Stimulated activated CD8-positive, alpha-beta memory T cell treated with anti-CD3 and anti-CD28 coated beads, Interleukin-15, amount 100 ng/mL, for 1 hour (primary cell): Measurements from ENCODE around the gene UACA.
"Not testable (repeated sequence)": the region's sequence is repeated elsewhere in the genome, so short reads cannot be mapped to it uniquely, and the experiment has no call there.

Experiments
- DNase-seq: peaks from one replicate; pipeline ENCODE4 v3.0.0-alpha.2; 2020; ENCODE audit warnings: low read depth

UACA gene

DNA sequence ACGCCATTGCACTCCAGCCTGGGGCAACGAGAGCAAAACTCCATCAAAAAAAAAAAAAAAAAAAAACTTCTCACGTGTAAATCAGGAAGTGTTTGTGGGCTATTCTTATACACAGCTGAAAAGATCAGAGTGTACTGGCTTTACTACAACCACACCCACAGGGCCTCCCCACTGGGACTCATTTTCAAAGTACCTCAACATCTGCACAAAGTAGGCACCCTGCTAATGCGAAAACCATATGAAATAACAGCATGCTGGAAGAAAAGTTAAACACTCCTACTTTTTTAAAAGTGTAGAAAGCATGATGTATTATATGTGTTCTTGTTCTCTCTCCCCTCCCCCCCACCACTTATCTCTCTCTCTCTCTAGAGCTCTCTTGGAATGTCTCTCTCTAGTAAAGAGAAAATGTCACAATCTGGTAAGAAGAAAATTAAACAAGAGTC is 11.1 kb downstream of the UACA start:
- no peak for DNase-seq

DNA sequence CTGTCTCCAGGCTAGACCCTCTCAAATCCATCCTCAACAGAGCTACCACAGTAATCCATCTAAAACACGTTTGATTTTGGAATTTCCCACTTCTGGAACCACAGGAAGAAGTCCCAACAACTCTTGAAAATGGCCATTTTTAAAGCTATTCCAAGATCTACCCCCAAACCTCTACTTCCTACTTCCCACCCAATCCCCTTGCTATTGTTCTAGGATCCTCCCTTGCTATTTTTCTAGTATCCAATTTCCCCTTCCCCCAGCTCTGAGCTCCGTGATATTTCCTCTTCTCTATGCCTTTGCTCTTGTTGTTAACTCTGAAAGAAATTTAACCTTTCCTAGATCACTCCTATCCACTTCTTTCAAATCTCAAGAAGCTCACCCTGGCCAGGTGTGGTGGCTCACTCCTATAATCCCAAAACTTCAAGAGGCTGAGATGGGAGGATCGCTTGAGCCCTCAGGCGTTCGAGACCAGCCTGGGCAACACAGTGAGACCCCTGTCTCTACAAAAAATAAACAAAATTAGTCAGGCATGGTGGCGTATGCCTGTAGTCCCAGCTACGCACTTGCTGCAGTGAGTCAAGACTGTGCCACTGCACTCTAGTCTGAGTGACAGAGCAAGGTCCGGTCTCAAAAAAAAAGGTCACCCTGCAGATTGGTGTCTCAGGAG is 13.0 kb downstream of the UACA start:
- no peak for DNase-seq

DNA sequence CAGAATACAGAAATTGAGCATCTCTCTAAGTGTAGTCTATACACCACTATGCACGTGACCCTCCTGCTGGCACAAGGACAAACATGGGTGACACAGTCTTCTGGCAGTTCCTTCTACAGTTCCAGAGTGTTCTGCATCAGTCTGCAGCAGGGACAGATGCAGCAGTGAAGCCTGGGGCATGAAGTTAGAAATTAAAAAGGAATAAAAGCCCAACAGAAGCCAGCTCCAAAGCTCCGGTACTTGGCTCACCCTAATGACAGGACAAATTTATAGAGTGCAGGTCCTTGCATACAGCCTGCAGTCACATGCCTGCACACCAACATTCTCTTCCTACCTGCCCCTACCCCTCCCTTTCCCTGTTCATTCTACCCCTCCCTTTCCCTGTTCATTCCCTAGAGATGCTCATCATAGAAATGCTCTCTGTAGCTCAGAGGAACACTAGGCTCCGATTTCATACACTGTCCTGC is 15.0 kb downstream of the UACA start:
- no peak for DNase-seq

DNA sequence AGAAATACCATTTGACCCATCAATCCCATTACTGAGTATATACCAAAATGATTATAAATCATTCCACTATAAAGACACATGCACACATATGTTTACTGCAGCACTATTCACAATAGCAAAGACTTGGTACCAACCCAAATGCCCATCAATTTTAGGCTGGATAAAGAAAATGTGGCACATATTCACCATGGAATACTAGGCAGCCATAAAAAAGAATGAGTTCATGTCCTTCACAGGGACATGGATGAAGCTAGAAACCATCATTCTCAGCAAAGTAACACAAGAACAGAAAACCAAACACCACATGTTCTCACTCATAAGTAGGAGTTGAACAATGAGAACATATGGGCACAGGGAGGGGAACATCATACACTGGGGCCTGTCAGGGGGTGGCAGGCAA is 16.8 kb downstream of the UACA start:
- not testable (repeated sequence) for DNase-seq

DNA sequence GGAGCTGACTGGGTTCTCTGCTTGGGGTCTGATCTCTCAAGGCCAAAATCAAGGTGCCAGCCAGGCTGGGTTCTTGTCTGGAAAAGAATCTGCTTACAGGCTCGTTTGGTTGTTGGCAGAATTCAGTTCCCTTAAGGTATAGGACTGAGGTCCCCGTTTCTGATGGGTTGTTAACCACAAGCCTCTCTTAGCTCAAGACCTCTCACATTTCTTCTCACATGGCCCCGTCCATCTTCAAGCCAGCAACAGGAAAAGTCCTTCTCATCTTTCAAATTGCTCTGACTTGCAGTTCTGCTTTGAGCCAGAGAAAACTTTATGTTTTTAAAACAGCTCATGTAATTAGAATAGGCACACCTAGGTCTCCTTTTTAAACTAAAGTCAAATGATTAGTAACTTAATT is 20.4 kb downstream of the UACA start:
- DNase-seq: no peak

DNA sequence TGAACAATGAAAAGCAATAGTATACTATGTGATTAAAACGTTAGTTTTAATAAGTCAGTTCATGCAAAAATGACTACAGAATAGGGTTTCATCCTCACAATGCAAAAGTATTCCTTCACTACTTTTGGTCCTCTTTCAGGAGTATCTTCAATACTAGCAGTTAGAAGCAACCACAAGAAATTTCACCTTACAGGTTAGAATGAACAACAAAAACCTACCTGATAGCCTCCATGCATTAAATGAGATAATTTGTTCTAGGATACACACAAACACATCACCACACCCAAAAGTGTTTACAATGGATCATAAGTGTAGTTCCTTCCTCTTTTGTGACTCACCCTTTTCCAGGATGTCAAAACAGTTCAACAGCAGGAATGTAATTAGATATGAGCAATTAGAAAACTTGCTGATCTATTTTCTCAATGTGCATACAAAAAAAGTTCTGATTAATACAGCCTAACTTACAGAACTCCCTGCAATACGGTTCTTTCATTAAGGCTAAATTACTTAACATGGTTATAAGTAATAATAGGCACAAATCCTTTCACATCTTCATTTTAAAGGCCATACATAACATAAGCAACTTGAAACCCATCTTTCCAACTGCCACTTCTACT is 21.6 kb downstream of the UACA start:
- DNase-seq: no peak

DNA sequence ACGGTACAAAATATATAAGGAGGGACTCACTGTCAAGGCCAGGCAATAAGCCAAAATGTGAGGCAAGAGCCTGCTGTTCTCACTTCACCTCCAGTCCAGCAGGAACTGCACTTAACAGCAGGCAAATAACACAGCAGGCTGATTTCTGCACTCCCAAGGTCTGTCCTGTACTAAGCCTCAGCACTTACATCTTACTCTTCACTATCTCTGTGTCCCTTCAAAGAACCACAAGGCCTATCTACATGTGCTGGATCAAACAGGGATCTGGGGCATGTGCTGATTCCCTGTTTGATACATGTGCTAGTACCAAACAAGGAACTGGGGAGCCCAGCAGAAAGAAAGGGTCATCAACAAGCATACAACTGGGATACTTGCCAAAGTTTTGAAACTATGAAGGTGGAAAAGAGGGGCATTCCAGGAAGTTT is 22.2 kb downstream of the UACA start:
- DNase-seq: no peak

DNA sequence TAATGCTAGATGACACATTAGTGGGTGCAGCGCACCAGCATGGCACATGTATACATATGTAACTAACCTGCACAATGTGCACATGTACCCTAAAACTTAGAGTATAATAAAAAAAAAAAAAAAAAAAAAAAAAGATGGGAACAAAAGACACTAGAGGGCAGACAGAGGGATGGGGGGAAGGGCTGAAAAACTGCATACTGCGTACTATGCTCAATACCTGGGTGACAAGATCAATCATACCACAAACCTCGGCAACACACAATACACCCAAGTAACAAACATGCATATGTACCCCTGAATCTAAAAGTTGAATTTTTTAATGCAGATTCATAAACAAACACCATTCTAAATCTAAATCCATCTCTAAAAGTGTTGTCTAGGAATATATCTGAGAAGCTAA is 28.3 kb downstream of the UACA start:
- not testable (repeated sequence) for DNase-seq

DNA sequence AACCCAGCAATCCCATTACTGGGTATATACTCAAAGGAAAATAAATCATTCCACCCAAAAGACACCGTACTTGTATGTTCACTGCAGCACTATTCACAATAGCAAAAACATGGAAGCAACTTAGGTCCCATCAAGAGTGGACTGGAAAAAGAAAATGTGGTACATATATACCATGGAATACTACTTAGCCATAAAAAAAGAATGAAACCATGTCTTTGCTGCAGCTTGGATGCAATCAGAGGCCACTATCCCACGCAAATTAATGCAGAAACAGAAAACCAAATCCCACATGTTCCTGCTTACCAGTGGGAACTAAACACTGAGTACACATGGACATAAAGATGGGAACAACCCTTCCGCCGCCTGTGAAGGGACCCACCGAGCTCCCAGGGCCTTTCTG is 34.2 kb downstream of the UACA start:
- no peak for DNase-seq

DNA sequence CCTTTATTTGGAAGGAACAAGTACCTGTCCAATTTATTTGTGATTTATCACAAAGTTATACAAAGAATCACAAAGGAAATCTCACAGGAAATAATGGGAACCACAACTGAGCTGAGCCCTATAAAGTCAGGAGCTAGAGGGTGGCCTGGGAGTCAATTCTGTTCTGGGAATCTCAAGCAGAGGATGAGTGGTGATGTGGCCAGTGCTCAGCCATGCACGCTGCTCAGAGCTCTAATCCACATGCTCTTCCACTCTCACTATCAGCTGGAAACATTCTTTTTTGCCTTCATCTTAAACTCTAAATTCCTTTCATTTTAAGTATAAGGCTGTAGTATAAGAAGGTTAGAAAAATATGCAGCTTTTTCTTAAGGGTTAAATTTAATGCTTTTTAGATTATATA is 36.6 kb downstream of the UACA start:
- DNase-seq: no peak

DNA sequence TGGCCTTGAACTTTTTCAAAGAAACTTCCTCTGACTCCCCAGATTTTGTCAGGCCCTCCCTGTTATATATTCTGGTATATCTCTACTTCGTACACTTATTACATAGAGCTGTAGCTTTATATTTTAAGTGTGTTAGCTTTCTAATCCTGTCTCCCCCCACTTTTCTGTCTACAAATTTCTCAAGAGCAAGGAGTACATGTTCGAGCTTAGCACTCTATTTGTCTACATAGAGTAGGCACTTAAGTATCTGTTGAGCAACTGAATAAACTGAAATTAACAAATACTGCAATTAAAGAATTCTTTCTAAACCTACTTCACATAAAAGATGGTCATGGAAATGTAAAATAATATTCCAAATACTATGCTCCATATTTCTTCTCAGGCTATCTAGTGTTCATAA is 39.4 kb downstream of the UACA start:
- no peak for DNase-seq

DNA sequence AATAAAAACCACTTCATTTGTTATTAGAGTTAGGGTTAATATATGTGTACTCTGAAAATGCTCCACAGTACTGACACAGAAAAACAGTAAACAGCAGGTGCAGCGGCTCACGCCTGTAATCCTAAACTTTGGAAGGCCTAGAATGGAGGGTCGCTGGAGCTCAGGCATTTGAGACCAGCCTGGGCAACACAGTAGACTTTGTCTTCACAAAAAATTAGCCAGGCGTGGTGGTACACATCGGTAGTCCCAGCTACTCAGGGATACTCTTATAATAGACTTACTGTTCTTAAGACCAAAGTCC is 40.3 kb downstream of the UACA start:
- DNase-seq: no peak

DNA sequence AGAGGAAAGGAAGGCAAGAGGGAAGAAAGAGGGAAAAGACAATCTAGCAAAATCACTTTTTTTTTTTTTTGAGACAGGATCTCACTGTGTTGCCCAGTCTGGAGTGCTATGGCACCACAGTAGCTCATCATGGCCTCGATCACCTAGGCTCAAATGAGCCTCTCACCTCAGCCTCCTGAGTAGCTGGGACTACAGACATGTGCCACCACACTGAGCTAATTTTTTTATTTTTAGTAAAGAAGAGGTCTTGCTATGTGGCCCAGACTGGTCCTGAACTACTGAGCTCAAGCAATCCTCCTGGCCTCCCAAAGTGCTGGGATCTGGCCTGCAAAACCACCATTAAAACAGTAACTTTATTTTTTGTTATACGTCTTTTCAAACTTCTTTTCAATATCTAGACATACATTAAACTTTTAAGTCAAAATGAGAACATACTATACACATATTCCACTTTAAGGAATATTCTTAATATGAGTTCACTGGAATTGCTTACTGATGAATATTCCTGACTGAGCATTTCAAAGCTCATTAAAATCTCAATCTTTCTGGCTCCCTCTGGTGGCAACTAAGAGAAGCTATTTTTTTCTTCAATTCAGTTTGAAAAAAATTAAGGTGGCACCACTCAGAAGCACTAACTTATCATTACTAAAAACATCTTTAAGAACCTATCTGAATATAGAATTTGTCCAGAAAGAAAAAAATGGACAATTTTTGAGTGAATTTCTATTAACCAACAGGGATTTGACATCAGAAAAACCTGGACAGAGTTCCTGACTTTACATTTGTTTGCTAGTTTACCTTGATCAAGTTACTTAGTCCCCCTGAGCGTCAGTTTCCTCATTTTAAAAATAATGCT is 40.9 kb downstream of the UACA start:
- no peak for DNase-seq

DNA sequence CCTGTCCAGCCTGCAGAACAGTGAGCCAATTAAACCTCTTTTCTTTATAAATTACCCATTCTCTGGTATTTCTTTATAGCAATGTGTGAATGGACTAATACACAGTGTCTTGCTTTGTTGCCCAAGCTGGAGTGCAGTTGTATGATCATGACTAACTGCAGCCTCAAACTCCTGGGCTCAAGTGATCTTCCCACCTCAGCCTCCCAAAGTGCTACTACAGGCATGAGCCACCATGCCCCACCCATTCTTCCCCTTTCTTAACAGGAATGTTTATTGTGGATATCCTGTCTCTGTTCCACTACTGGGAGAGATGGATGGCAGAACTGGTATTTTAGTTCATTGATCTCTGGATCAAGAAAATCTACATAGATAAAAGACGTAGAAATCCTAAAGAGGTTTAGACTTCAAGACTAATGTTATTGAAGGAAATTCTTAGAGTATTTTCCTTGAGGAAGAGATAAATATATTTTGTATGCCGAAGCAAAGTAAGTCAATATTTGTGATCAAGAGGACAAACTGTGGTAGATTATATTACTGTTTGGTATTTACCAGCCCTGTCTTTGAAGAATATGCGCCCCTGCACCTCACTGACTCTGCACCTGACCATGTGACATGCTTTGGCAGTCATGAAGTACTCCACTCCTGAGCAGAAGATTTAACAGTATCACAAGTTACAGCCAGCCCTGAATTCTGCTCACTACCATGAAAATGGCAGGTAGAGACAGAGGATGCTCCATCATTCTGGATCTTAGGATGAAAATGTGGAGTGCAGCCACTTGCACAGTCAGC is 42.9 kb downstream of the UACA start:
- no peak for DNase-seq

DNA sequence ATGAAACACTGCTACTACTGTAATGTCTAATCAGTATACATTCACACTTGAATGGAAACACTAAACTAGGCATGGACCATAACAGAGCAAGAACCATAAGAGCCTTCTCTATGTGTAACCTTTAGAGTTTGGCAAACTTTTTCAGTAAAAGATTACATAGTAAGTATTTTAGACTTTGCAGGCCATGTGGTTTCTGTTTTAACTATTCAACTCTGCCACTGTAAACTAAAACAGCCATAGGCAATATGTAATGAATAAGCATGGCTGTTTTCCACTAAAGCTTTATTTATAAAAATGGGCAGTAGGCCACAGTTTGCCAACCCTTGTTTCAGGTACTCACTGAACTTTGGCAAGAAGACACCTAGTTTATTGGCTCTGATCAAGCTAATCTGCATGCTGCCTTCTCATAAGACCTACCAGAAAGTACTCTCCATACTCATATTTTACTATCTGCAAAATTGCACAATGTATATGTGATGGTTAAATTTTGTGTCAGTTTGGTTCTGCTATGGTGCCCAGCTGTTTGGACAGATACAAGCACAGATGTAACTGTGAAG is 46.0 kb downstream of the UACA start:
- no peak for DNase-seq

DNA sequence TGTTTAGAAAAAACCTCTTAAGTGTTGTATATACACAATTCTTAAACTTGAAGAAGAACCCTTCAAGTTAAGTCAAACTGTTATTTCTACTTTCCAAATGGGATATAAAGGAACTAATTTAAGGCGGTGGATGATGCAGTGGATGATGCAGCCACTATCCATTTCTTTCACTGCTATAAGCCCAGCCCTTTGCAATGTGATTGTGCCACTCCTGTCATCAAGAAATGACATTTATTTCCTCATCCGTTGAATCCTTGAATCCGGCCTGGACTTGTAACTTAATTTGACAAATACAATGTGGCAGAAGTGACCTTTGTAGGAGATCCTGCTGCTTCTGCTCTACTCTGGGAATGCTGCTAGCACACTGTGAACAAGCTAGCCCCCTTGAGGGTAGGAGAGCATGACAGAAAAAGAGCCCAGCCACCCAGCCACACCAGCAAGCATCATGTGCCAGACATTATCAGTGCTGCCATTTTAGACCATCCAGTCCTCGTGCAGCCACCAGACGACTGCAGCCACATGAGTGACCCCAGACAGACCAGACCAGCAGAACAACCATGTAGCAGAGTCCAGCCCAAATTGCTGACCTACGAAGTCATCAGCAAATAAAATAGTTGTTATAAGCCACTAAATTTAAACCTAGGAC is 47.4 kb downstream of the UACA start:
- no peak for DNase-seq

DNA sequence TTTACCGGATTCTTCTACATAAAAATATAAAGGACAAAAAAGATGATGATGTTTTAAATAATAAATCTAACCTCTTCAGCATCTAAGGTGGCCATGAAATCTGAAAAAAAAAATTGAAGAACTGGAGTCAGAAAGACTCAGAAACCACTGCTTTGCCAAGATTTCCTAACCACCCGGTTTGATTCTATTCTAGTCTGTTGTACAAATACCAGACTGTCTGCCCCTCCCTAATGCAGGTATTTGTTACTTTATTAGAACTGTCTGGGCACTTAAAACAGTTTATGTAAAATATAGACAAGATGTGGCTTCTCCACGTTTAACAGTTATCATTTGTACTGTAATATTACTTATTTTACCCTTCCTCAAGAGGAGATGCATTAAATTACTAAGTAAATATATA is 48.8 kb downstream of the UACA start:
- no peak for DNase-seq

DNA sequence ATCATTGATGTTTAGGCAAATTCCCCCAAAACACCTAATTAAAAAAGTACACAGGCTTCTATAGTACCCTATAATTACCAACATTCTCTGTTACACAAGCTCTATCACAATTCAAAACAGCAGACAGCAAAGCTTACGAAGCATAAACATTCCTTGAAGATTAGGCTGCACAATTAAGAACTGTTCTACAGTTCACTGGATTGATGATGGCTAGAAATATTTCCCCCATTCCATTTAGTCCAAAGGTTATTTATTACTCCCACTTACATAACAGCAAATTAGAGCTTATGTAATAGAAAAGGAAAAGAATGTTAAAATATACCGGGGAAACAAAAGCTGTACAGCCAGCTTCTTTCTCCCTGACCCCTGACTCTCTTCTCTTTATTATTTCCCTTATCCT is 49.3 kb downstream of the UACA start:
- DNase-seq: no peak

DNA sequence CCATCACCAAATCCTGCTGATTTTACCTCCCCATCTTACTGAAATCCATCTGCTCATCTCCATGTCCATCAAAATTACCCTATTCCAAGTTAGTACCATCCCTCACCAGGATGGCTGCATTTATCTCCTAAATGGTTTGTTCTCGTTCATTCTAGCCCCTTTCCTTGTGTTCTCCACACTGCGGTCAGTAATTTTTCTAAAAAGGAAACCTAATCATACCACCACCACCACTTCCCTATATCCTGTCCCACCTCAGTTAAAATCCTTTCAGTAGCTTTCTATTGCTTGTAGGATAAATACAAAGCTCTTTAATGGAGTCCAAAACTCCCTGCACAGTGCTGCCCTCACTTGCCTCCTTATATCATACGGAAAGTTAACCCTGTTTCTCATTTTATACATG is 51.1 kb downstream of the UACA start:
- DNase-seq: no peak

DNA sequence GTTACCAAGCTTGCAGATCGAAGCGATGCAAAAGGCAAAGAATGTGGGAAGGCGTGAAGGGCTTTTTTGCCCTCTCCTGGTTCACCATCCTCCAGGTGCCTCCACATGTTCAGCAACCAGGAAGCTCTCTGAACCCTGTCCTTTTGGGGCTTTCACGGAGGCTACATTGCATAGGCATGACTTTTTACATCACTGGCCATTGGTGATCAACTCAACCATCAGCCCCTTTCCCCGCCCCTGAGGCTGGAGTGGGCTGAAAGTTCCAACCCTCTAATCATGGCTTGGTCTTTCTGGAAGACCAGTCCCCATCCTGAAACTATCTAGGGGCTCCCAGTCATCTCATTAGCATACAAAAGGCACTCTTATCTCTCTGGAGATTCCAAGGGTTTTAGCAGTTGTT is 52.6 kb downstream of the UACA start:
- DNase-seq: no peak

DNA sequence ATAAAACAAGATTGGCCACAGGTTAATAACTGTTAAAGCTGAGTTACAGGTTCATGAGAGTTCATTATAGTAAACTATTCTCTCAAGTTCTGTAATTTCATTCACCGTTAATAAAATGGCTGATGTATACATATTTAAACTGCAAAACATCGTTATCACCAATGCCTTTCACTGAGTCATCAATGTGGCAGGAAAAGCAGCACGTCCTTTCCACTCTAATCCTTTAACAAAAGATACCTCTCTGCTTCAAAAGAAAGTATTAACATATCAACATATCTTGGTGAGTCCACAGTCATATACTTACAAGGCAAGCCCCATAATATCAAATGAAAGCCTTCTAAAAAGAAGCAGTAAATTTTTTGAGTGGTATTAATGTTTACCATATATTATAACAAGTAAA is 54.5 kb downstream of the UACA start:
- no peak for DNase-seq
